OCI-LY1 (cell line): ENCODE data around the gene ENO3.
A peak's percentile ranks its signal among the peaks of the same experiment; 100 is the strongest.

Experiments used
- H2AFZ ChIP-seq: fragments of 200-600 bp; sonication (generic), shearing (Covaris generic); 2 replicates; pipeline ENCODE4 v1.6.0; 2014; ENCODE audit warnings: antibody characterized with exemption, mild to moderate bottlenecking, low read length
- H3F3A ChIP-seq: fragments of 200-600 bp; sonication (generic), shearing (Covaris generic); 2 replicates; pipeline ENCODE4 v1.6.0; 2014; ENCODE audit warnings: mild to moderate bottlenecking, antibody characterized with exemption, low read length, moderate library complexity; ENCODE audit not compliant: insufficient read depth
- H3K27ac ChIP-seq: fragments of 200-600 bp; sonication (generic); 2 replicates; pipeline ENCODE4 v1.5.1; 2014; ENCODE audit warnings: low read length, mixed run types, mild to moderate bottlenecking, low read depth; ENCODE audit not compliant: poor library complexity, severe bottlenecking
- H3K27me3 ChIP-seq: fragments of 200-600 bp; sonication (generic); 2 replicates; pipeline ENCODE4 v1.6.0; 2014; ENCODE audit warnings: antibody characterized with exemption, mild to moderate bottlenecking, low read length, moderate library complexity; ENCODE audit not compliant: insufficient read depth
- H3K36me3 ChIP-seq: fragments of 200-600 bp; sonication (generic); 2 replicates; pipeline ENCODE4 v1.6.1; 2014; ENCODE audit warnings: mild to moderate bottlenecking, antibody characterized with exemption, low read length, moderate library complexity, mixed read lengths; ENCODE audit not compliant: insufficient read depth
- H3K4me1 ChIP-seq: fragments of 200-600 bp; sonication (generic); 2 replicates; pipeline ENCODE4 v1.5.1; 2014; ENCODE audit warnings: mild to moderate bottlenecking, low read length, moderate library complexity; ENCODE audit not compliant: insufficient read depth, severe bottlenecking
- H3K4me2 ChIP-seq: fragments of 200-600 bp; sonication (generic), shearing (Covaris generic); 2 replicates; pipeline ENCODE4 v1.6.1; 2014; ENCODE audit warnings: low read length
- H3K4me3 ChIP-seq: fragments of 200-600 bp; sonication (generic); 2 replicates; pipeline ENCODE4 v1.5.1; 2014; ENCODE audit warnings: low read length, low read depth, mild to moderate bottlenecking, mixed read lengths; ENCODE audit not compliant: poor library complexity, severe bottlenecking
- H3K79me2 ChIP-seq: fragments of 200-600 bp; shearing (Covaris generic); 2 replicates; pipeline ENCODE4 v1.6.1; 2016; ENCODE audit warnings: mixed run types, low read length, mixed read lengths; ENCODE audit not compliant: insufficient read depth
- H3K9ac ChIP-seq: fragments of 200-600 bp; sonication (generic), shearing (Covaris generic); 2 replicates; pipeline ENCODE4 v1.6.1; 2014; ENCODE audit warnings: mild to moderate bottlenecking, low read length, mixed read lengths
- H3K9me2 ChIP-seq: fragments of 200-600 bp; sonication (generic), shearing (Covaris generic); 2 replicates; pipeline ENCODE4 v1.6.1; 2014; ENCODE audit warnings: low read depth, mild to moderate bottlenecking, low read length, mixed read lengths
- H3K9me3 ChIP-seq: fragments of 200-600 bp; shearing (Covaris generic); 2 replicates; pipeline ENCODE4 v1.6.1; 2014; ENCODE audit warnings: low read length, mixed read lengths
- H4K20me1 ChIP-seq: fragments of 200-600 bp; sonication (generic), shearing (Covaris generic); 2 replicates; pipeline ENCODE4 v1.6.0; 2016; ENCODE audit warnings: mild to moderate bottlenecking, low read length; ENCODE audit not compliant: insufficient read depth
- CTCF ChIP-seq: fragments of 200-600 bp; sonication (generic), shearing (Covaris generic); IDR thresholded peaks from 2 replicates; pipeline ENCODE4 v1.5.1; 2017; ENCODE audit warnings: mild to moderate bottlenecking, antibody characterized with exemption, low read length, moderate library complexity, mixed read lengths
- EZH2 ChIP-seq: fragments of 200-600 bp; sonication (generic), shearing (Covaris generic); IDR thresholded peaks from 2 replicates; pipeline ENCODE4 v1.8.0; 2017; ENCODE audit warnings: borderline replicate concordance, mixed run types, mild to moderate bottlenecking, antibody characterized with exemption, low read length, moderate library complexity, mixed read lengths

The ENO3 gene

GRCh38 chr17:4940555-4941318, 10.2 kb upstream of the ENO3 start:
- H4K20me1 ChIP-seq = no peaks in the 10 kb centered on the region

GRCh38 chr17:4941319-4941610, 9.7 kb upstream of the ENO3 start:
- Histone ChIP-seq H3K79me2 (peaks cover 16% of the 10 kb centered on the region; the same call in 1 of the 2 replicates), H3K4me2 (peak overlapping the region; percentile 100), H3F3A (peaks cover 17% of the 10 kb centered on the region), H3K36me3 (peaks cover 75% of the 10 kb centered on the region), H3K4me3 (peak overlapping the region; percentile 85), H4K20me1 (no peaks in the 10 kb centered on the region), H3K27me3 (no peaks in the 10 kb centered on the region), H3K9me2 (no peaks in the 10 kb centered on the region), H3K9me3 (no peaks in the 10 kb centered on the region), H3K9ac (peak overlapping the region; percentile 97), H3K4me1 (peaks cover 63% of the 10 kb centered on the region), H3K27ac (peak overlapping the region; percentile 85), H2AFZ (no peak overlapping the region)
- TF ChIP-seq CTCF = no peak
- TF ChIP-seq EZH2 = no peak

More at GRCh38 chr17:4940555-4941318, 10.2 kb upstream of the ENO3 start:
- Histone ChIP-seq H3K27ac (peak overlapping the region; percentile 85), H3F3A (peaks cover 15% of the 10 kb centered on the region), H3K9me3 (no peaks in the 10 kb centered on the region), H3K4me3 (peak overlapping the region; percentile 85), H3K9ac (peak overlapping the region; percentile 97), H3K27me3 (no peaks in the 10 kb centered on the region), H3K9me2 (no peaks in the 10 kb centered on the region), H3K4me2 (peak overlapping the region; percentile 100), H3K36me3 (peaks cover 75% of the 10 kb centered on the region), H3K79me2 (peaks cover 16% of the 10 kb centered on the region; the same call in 1 of the 2 replicates), H2AFZ (no peak overlapping the region), H3K4me1 (peaks cover 58% of the 10 kb centered on the region)
- TF ChIP-seq CTCF = no peak
- no peak for TF ChIP-seq EZH2

GRCh38 chr17:4942760-4943508, 8.0 kb upstream of the ENO3 start:
- Histone ChIP-seq H3K27ac (no peak overlapping the region), H3K9me2 (no peaks in the 10 kb centered on the region), H4K20me1 (no peaks in the 10 kb centered on the region), H3K4me1 (peaks cover 71% of the 10 kb centered on the region), H3K4me3 (no peak overlapping the region), H3K9ac (no peak overlapping the region), H3K9me3 (no peaks in the 10 kb centered on the region), H3K27me3 (no peaks in the 10 kb centered on the region), H3F3A (peaks cover 18% of the 10 kb centered on the region), H3K4me2 (no peak overlapping the region), H3K36me3 (peaks cover 74% of the 10 kb centered on the region), H2AFZ (no peak overlapping the region), H3K79me2 (peaks cover 21% of the 10 kb centered on the region)
- TF ChIP-seq CTCF (no peak), EZH2 (no peak)
